ENCODE measurements around the gene SPRN. TPM values are rescaled to one million over a fixed set of nuclear protein-coding genes. Genes with fewer than 3 reads are reported as not detected.

SPRN gene
- total and polyA plus RNA-seq, 2 donors (not counting 1 experiment from before 2014, with no cell fraction given) = 0.33 to 1.2 TPM

DNA sequence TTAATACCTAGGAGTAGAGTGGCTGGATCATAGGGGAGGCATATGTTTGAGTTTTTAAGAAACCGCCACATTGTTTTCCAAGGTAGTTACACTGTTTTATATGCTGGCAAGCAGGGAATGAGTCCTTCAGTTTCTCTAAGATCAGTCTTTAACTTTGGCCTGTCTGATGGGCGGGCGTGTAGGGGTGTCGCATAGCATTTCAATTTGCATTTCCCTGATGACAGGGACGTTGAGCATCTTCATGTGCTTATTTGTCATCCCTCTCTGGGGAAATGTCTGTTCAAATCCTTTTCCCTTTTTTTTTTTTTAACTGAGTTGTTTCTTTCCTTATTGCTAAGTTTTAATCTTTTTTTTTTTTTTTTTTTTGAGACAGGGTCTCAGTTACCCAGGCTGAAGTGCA lies 20.6 kb downstream of the SPRN start:
- Histone ChIP-seq H4K20me1 (ENCODE audit: control insufficient read depth, extremely low read depth, insufficient read depth, low read length) (no peaks in the 10 kb centered on the region), H2AFZ (ENCODE audit: low read length) (no peak overlapping the region)

DNA sequence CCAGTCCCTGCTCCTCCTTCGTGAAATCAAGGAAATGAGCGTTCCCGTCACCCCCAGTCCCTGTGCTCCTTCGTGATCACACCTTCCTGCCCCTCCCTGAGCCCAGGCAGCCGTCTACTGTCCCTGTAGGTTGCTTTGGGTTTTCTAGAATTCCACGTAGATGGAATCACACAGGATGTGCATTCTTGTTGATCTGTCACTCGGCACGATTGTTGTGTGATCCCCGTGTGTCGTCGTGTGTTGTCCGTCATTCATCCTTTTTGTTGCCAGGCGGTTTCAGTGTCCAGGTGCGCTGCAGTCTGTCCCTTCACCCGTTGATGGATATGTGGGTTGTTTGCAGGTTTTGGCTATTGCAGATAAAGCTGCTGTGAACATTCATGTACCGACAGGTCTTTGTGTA lies 21.1 kb downstream of the SPRN start:
- Histone ChIP-seq H3K27me3 (ENCODE audit: control insufficient read depth, insufficient read depth, low read length) (no peaks in the 10 kb centered on the region), H3K9me3 (ENCODE audit: control insufficient read depth, insufficient read depth, low read depth, low read length) (no peaks in the 10 kb centered on the region), H3K9ac (ENCODE audit: insufficient read depth, low read length) (no peak overlapping the region), H3K36me3 (ENCODE audit: control insufficient read depth, insufficient read depth, low read length) (peaks cover 22% of the 10 kb centered on the region), H2AFZ (ENCODE audit: low read length) (no peak overlapping the region), H3K79me2 (ENCODE audit: control insufficient read depth, insufficient read depth, low read length) (peaks cover 20% of the 10 kb centered on the region), H4K20me1 (ENCODE audit: control insufficient read depth, extremely low read depth, insufficient read depth, low read length) (no peaks in the 10 kb centered on the region), H3K4me1 (ENCODE audit: control insufficient read depth, extremely low read depth, insufficient read depth, low read length) (peaks cover 10% of the 10 kb centered on the region), H3K4me2 (ENCODE audit: extremely low read depth, insufficient read depth, low read length) (no peak overlapping the region), H3K4me3 (replicated peaks in 1 of 4; ENCODE audit: control extremely low read depth in 1 of 4, insufficient read depth in 1 of 4, low read depth in 3 of 4, low read length in 4 of 4) (no peak overlapping the region), H3K27ac (ENCODE audit: insufficient read depth, low read length) (no peak overlapping the region)
- no peak for DNase-seq (ENCODE audit: low read depth in 2 of 2)
- no peak for TF ChIP-seq EZH2 (IDR thresholded peaks at IDR 0.05; ENCODE audit: low read length, missing control alignments)
- TF ChIP-seq, protein P1, sequence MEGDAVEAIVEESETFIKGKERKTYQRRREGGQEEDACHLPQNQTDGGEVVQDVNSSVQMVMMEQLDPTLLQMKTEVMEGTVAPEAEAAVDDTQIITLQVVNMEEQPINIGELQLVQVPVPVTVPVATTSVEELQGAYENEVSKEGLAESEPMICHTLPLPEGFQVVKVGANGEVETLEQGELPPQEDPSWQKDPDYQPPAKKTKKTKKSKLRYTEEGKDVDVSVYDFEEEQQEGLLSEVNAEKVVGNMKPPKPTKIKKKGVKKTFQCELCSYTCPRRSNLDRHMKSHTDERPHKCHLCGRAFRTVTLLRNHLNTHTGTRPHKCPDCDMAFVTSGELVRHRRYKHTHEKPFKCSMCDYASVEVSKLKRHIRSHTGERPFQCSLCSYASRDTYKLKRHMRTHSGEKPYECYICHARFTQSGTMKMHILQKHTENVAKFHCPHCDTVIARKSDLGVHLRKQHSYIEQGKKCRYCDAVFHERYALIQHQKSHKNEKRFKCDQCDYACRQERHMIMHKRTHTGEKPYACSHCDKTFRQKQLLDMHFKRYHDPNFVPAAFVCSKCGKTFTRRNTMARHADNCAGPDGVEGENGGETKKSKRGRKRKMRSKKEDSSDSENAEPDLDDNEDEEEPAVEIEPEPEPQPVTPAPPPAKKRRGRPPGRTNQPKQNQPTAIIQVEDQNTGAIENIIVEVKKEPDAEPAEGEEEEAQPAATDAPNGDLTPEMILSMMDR (conservative IDR thresholded peaks at IDR 0.05 in 1 of 2, IDR thresholded peaks at IDR 0.05 in 1 of 2; ENCODE audit: low read depth in 1 of 2, low read length in 2 of 2) = no peak

More for the DNA sequence above, 20.6 kb downstream of the SPRN start:
- Histone ChIP-seq H3K79me2 (ENCODE audit: control insufficient read depth, insufficient read depth, low read length) (peaks cover 22% of the 10 kb centered on the region), H3K4me2 (ENCODE audit: extremely low read depth, insufficient read depth, low read length) (no peak overlapping the region), H3K9ac (ENCODE audit: insufficient read depth, low read length) (no peak overlapping the region), H3K9me3 (ENCODE audit: control insufficient read depth, insufficient read depth, low read depth, low read length) (no peaks in the 10 kb centered on the region), H3K4me3 (replicated peaks in 1 of 4; ENCODE audit: control extremely low read depth in 1 of 4, insufficient read depth in 1 of 4, low read depth in 3 of 4, low read length in 4 of 4) (no peak overlapping the region), H3K4me1 (ENCODE audit: control insufficient read depth, extremely low read depth, insufficient read depth, low read length) (peaks cover 10% of the 10 kb centered on the region), H3K27ac (ENCODE audit: insufficient read depth, low read length) (no peak overlapping the region), H3K27me3 (ENCODE audit: control insufficient read depth, insufficient read depth, low read length) (no peaks in the 10 kb centered on the region), H3K36me3 (ENCODE audit: control insufficient read depth, insufficient read depth, low read length) (peaks cover 21% of the 10 kb centered on the region)
- no peak for DNase-seq (ENCODE audit: low read depth in 2 of 2)
- TF ChIP-seq, protein P1 (conservative IDR thresholded peaks at IDR 0.05 in 1 of 2, IDR thresholded peaks at IDR 0.05 in 1 of 2; ENCODE audit: low read depth in 1 of 2, low read length in 2 of 2) = no peak
- no peak for TF ChIP-seq EZH2 (IDR thresholded peaks at IDR 0.05; ENCODE audit: low read length, missing control alignments)

DNA sequence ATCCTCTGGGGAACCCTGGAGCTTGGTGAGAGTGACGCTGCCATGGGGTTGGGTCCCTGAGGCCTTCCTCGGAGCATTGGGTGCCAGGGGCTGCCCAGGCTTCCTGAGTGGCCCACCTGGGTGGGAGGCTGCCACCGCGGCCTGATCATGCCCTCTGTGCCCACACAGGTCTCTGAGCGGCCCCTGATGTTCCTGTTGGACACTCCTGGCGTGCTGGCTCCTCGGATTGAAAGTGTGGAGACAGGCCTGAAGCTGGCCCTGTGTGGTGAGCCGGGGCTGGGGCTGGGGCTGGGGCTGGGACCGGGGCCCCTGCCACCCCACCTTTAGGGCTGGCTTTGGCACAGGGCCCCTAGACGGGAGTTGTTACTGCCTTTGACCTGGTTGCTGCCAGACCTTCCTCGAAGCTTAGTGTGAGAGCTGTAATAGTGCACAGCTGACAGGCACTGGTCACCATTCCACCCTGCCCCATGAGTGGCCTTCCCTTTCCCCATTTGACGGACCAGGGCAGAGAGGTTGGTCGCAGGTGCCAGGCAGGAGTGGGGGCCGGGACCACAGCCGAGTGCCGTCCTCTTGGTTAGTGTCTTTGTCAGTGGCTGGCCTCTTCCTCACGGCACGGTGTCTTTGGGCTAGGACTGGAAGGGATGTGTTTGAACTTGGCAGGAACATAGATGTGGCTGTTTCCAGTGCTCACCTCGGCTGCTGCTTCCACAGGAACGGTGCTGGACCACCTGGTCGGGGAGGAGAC lies 22.3 kb downstream of the SPRN start:
- no peak overlapping the region for H3K4me3 ChIP-seq (replicated peaks in 1 of 4; ENCODE audit: control extremely low read depth in 1 of 4, insufficient read depth in 1 of 4, low read depth in 3 of 4, low read length in 4 of 4)
- no peaks in the 10 kb centered on the region for H3K27me3 ChIP-seq (ENCODE audit: control insufficient read depth, insufficient read depth, low read length)
- H3K4me2 ChIP-seq (ENCODE audit: extremely low read depth, insufficient read depth, low read length) = no peak overlapping the region
- DNase-seq (ENCODE audit: low read depth in 2 of 2) = no peak
- H2AFZ ChIP-seq (ENCODE audit: low read length) = no peak overlapping the region
- no peak overlapping the region for H3K27ac ChIP-seq (ENCODE audit: insufficient read depth, low read length)
- no peak overlapping the region for H3K9ac ChIP-seq (ENCODE audit: insufficient read depth, low read length)
- peaks cover 10% of the 10 kb centered on the region for H3K4me1 ChIP-seq (ENCODE audit: control insufficient read depth, extremely low read depth, insufficient read depth, low read length)
- TF ChIP-seq EZH2 (IDR thresholded peaks at IDR 0.05; ENCODE audit: low read length, missing control alignments) = no peak
- TF ChIP-seq, protein P1 (conservative IDR thresholded peaks at IDR 0.05 in 1 of 2, IDR thresholded peaks at IDR 0.05 in 1 of 2; ENCODE audit: low read depth in 1 of 2, low read length in 2 of 2) = no peak
- peaks cover 21% of the 10 kb centered on the region for H3K36me3 ChIP-seq (ENCODE audit: control insufficient read depth, insufficient read depth, low read length)
- no peaks in the 10 kb centered on the region for H3K9me3 ChIP-seq (ENCODE audit: control insufficient read depth, insufficient read depth, low read depth, low read length)
- no peaks in the 10 kb centered on the region for H4K20me1 ChIP-seq (ENCODE audit: control insufficient read depth, extremely low read depth, insufficient read depth, low read length)
- peaks cover 15% of the 10 kb centered on the region for H3K79me2 ChIP-seq (ENCODE audit: control insufficient read depth, insufficient read depth, low read length)
